ENCODE data around the gene TBX19. TPM values are rescaled to one million over a fixed set of nuclear protein-coding genes. Genes with fewer than 3 reads are reported as not detected.

The TBX19 gene
- total and polyA plus RNA-seq, 10 of the 15 experiments (the other 5 are each of a cell fraction or from before 2014, with no cell fraction given) = 0.13 to 6.9 (median 1.2) TPM

GRCh38 chr1:168341483-168341975 is 60.9 kb downstream of the TBX19 start (continued):
- no peak for TF ChIP-seq ZNF687 (IDR thresholded peaks at IDR 0.05)

GRCh38 chr1:168342572-168343280 is 62.0 kb downstream of the TBX19 start:
- WGBS (ENCODE audit: insufficient coverage, insufficient replicate concordance, low lambda C conversion rate, missing lambda C conversion rate) = 13% methylated on average over 21 of the region's 21 CpGs
- H3K4me2 ChIP-seq (ENCODE audit: control insufficient read depth, insufficient read depth) = peak overlapping the region; percentile 71; the same call in 1 of the 2 replicates
- peaks cover 10% of the 10 kb centered on the region for H3K4me1 ChIP-seq (ENCODE audit: control insufficient read depth, insufficient read depth, low read length)
- no peak overlapping the region for H3K9ac ChIP-seq (ENCODE audit: control insufficient read depth, insufficient read depth, low read length)
- ChIA-PET RAD21 (ENCODE audit: unreplicated experiment) (interaction anchor here (0.6 to 5.8 kb wide), 82 partner anchors 8 to 1369 kb away, joined by 3 to 193 read pairs (median 4); partner anchors contain the start of gene TBX19), SMC1A (ENCODE audit: uncharacterized antibody, unreplicated experiment) (interaction anchor here (0.6 to 7.8 kb wide), 89 partner anchors 9 to 1339 kb away, joined by 3 to 239 read pairs (median 4); partner anchors contain the start of gene BLZF1), CTCF (interaction anchor here (0.6 to 7.7 kb wide), 121 partner anchors 9 to 1467 kb away, joined by 3 to 283 read pairs (median 4); partner anchors contain the start of genes BLZF1, NME7, SFT2D2 and SLC19A2), POLR2A (interaction anchor here (0.7 to 1.6 kb wide), 6 partner anchors 57 to 177 kb away, joined by 3 to 7 read pairs (median 4); no protein-coding TSS in a partner anchor)
- H3K27me3 ChIP-seq (replicated peaks in 1 of 2; ENCODE audit: control insufficient read depth in 2 of 2, insufficient read depth in 2 of 2, low read length in 1 of 2) = no peaks in the 10 kb centered on the region
- H3K4me3 ChIP-seq = no peak overlapping the region
- in situ Hi-C loops (cut with MboI) (no loop called here), intact Hi-C loops (cut with micrococcal nuclease; ENCODE audit: unreplicated experiment) (loop anchor here (1.0 to 5.0 kb wide), 4 partner anchors 96 to 1006 kb away; no protein-coding TSS in a partner anchor)
- peak; percentile 98 for ATAC-seq
- no peak overlapping the region for H3K27ac ChIP-seq (ENCODE audit: control insufficient read depth, insufficient read depth)
- no peaks in the 10 kb centered on the region for H3K79me2 ChIP-seq (ENCODE audit: control insufficient read depth, insufficient read depth, low read length)
- H3K9me3 ChIP-seq (replicated peaks; ENCODE audit: control insufficient read depth, insufficient read depth, low read length) = no peaks in the 10 kb centered on the region; the same call in 2 of the 3 replicates
- DNase-seq (ENCODE audit: low read depth, low spot score) = peak; percentile 61
- no peak for FAIRE-seq
- H2AFZ ChIP-seq (ENCODE audit: control insufficient read depth, low read depth, low read length) = peak overlapping the region; percentile 72
- H3K36me3 ChIP-seq (ENCODE audit: control insufficient read depth in 2 of 2, insufficient read depth in 2 of 2, low read length in 1 of 2) = no peaks in the 10 kb centered on the region
- no peaks in the 10 kb centered on the region for H4K20me1 ChIP-seq (ENCODE audit: control insufficient read depth, insufficient read depth)
- BruUV-seq (replicated peaks) = no TSS peak
- 0 out of 2 replicates have a peak, but pooled peaks have one; percentile 47 for TF ChIP-seq ATF2 (IDR thresholded peaks at IDR 0.05; ENCODE audit: low read length)
- no peak for TF ChIP-seq FOXM1 (IDR thresholded peaks at IDR 0.05; ENCODE audit: low read depth, low read length)
- peak; percentile 32; the same call in 1 of the 2 replicates for TF ChIP-seq IKZF1 (conservative IDR thresholded peaks at IDR 0.05)
- peak; percentile 24 to 64; a peak in 2 of 4 replicates for TF ChIP-seq BHLHE40 (IDR thresholded peaks at IDR 0.05; ENCODE audit: borderline replicate concordance in 1 of 2, low read depth in 2 of 2, low read length in 1 of 2)
- TF ChIP-seq SMARCA5 (IDR thresholded peaks at IDR 0.05) = peak; percentile 49; the same call in 1 of the 2 replicates
- TF ChIP-seq CTCF (IDR thresholded peaks at IDR 0.05 in 2 of 3, conservative IDR thresholded peaks at IDR 0.05 in 1 of 3; ENCODE audit: control insufficient read depth in 2 of 3, extremely low read depth in 1 of 3, insufficient read depth in 1 of 3, low read depth in 3 of 3, low read length in 3 of 3) = peak; percentile 73 to 91 (median 82)
- TF ChIP-seq PKNOX1 (IDR thresholded peaks at IDR 0.05) = peak; percentile 7; the same call in 1 of the 2 replicates
- peak; percentile 49; the same call in 1 of the 2 replicates for TF ChIP-seq NR2F1 (conservative IDR thresholded peaks at IDR 0.05)
- peak; percentile 92 for TF ChIP-seq CREM (IDR thresholded peaks at IDR 0.05; ENCODE audit: low read depth)
- TF ChIP-seq LARP7 (IDR thresholded peaks at IDR 0.05) = 0 out of 2 replicates have a peak, but pooled peaks have one; percentile 44
